Right lobe of liver (tissue), 6 donors: ENCODE measurements around the gene STAT3. TPM values are rescaled to one million over a fixed set of nuclear protein-coding genes. Genes with fewer than 3 reads are reported as not detected.

Experiments
- ATAC-seq, 4 donors: fragments of 200-7000 bp; cut with Tn5 transposase; one replicate each; pipeline ENCODE4 v1.9.1; 2020; ENCODE audit warnings: mild to moderate bottlenecking in 4 of 4, moderate library complexity in 4 of 4
- DNase-seq, 3 donors: peaks; one replicate each; pipeline ENCODE4 v3.0.0-alpha.2; 2020
- H3K27ac ChIP-seq, 3 donors: fragments of 200-600 bp; one replicate each; pipeline ENCODE4 v1.8.0; 2022
- H3K27me3 ChIP-seq, 2 donors: fragments of 200-600 bp; one replicate each; pipeline ENCODE4 v1.8.0; 2022
- H3K36me3 ChIP-seq, 4 donors: fragments of 200-600 bp; sonication (generic) in 1 of 4; one replicate each; pipeline versions ENCODE4 v1.5.1 to v1.8.0; 2017 to 2022; ENCODE audit warnings: control low read depth in 1 of 4
- H3K4me1 ChIP-seq, 4 donors: fragments of 200-600 bp; sonication (generic) in 1 of 4; one replicate each; pipeline versions ENCODE4 v1.5.1 to v1.8.0; 2017 to 2022; ENCODE audit warnings: control low read depth in 1 of 4
- H3K4me3 ChIP-seq, 3 donors: fragments of 200-600 bp; one replicate each; pipeline ENCODE4 v1.8.0; 2022
- H3K9me3 ChIP-seq, 4 donors: fragments of 200-600 bp; sonication (generic) in 1 of 4; one replicate each; pipeline versions ENCODE4 v1.5.1 to v1.8.0; 2017 to 2022; ENCODE audit warnings: control low read depth in 1 of 4
- POLR2A ChIP-seq: fragments of 450-650 bp; IDR thresholded peaks from one replicate; pipeline ENCODE4 v1.6.1; 2017; ENCODE audit warnings: antibody characterized with exemption, mild to moderate bottlenecking
- WGBS: methylation state at CpG from one replicate; pipeline ENCODE4 v1.1.6; 2018; ENCODE audit warnings: low coverage, low lambda C conversion rate; ENCODE audit not compliant: insufficient coverage; ENCODE audit errors: missing lambda C conversion rate; 5-methylcytosine and 5-hydroxymethylcytosine counted together
- intact Hi-C, 2 donors: fragments of 100-400 bp; cut with DNase I; formaldehyde crosslinking; loops; one replicate each; pipeline versions ENCODE4 v1.11.2 to v1.14.1; 2022
- total RNA-seq, 6 experiments: library from RNA; depleted of rRNA in 2 of 6; stranded (reverse); fragments of >200 nt in 2 of 6; fragmentation: NEBNext Ultra II Directional in 3 of 6; extraction: Animal tissue kit (Norgen Biotek cat#: 25700) in 3 of 6; gene quantifications; one replicate each; pipeline versions ENCODE4 v1.1.0 to v1.2.4, GENCODE V29; 2016 to 2023
- TF ChIP-seq, protein P1 (sequence below), 4 donors: fragments of 200-600 bp in 3 of 4; fragments of 450-650 bp in 1 of 4; IDR thresholded peaks; one replicate each; pipeline versions ENCODE4 v1.5.1 to v1.8.0; 2016 to 2022; ENCODE audit warnings: antibody characterized with exemption in 4 of 4, mild to moderate bottlenecking in 2 of 4
- donor health status: DM: no; HTN: yes; CAD: no.
- donor health status: DM: no; HTN: no; CAD: no.
- donor health status: DM: no; HTN: no; CAD: no.
- donor health status: DM: no; HTN: yes; CAD: no.
- donor health status: DM: no; HTN: yes; CAD: no.

Gene STAT3
- total RNA-seq, 6 experiments from 2014 or later = 108 to 267 (median 208) TPM

DNA sequence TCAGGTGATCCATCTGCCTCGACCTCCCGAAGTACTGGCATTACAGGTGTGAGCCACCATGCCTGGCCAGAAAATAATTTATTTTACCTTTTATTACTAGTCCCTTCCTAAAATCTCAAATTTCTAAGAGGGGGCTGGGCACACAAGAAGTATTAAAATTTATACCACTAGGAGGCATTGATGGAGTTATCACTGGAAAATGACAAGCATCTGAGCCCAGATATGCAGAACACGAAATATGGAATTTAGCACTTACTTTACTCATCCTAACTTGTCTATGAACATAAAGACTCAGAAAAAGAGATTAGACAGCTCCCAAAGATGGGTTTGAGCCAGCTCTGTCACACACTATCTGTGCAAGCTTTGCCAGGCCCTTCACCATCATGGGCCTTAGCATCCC lies 53.6 kb downstream of the STAT3 start:
- H3K4me1 ChIP-seq = no peaks in the 10 kb centered on the region
- intact Hi-C loops = loop anchor here in 1 of 2 donors (10.0 kb wide), 1 partner anchor 150 kb away; no protein-coding TSS in a partner anchor
- WGBS = 80% methylated on average over 3 of the region's 3 CpGs
- peaks cover 41 to 94% (median 67%) of the 10 kb centered on the region in 4 donors for H3K36me3 ChIP-seq
- H3K27ac ChIP-seq = no peak overlapping the region
- DNase-seq (no peak), ATAC-seq (no peak)
- no peak for TF ChIP-seq POLR2A
- TF ChIP-seq, protein P1, sequence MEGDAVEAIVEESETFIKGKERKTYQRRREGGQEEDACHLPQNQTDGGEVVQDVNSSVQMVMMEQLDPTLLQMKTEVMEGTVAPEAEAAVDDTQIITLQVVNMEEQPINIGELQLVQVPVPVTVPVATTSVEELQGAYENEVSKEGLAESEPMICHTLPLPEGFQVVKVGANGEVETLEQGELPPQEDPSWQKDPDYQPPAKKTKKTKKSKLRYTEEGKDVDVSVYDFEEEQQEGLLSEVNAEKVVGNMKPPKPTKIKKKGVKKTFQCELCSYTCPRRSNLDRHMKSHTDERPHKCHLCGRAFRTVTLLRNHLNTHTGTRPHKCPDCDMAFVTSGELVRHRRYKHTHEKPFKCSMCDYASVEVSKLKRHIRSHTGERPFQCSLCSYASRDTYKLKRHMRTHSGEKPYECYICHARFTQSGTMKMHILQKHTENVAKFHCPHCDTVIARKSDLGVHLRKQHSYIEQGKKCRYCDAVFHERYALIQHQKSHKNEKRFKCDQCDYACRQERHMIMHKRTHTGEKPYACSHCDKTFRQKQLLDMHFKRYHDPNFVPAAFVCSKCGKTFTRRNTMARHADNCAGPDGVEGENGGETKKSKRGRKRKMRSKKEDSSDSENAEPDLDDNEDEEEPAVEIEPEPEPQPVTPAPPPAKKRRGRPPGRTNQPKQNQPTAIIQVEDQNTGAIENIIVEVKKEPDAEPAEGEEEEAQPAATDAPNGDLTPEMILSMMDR (IDR thresholded peaks at IDR 0.05) = peak in 3 of 4 donors; percentile 2 to 11 (median 8)
- no peaks in the 10 kb centered on the region for H3K9me3 ChIP-seq
- H3K27me3 ChIP-seq = no peaks in the 10 kb centered on the region
- H3K4me3 ChIP-seq = no peak overlapping the region

DNA sequence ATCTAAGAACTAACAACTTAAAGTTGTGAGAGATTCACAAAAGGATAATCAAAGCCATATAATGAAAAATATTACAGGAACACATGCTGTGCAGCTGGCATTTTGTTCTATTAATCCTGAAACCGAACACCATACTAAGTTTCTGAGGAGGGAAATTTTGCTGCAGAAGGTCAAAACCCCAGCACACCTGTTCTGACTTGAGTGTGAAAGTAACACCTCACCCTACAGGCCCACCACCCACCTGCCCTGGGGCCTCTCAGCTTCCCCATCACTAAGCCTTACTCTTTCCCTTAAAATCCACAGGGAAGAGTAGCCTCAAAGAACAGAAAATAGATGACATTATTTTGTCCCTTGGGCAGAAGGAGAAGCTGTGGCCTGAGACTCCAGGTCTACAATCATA lies 55.2 kb downstream of the STAT3 start:
- intact Hi-C loops = loop anchor here in 1 of 2 donors (10.0 kb wide), 1 partner anchor 152 kb away; no protein-coding TSS in a partner anchor
- 88% methylated on average over 1 of the region's 1 CpG for WGBS
- Histone ChIP-seq H3K4me1 (no peaks in the 10 kb centered on the region), H3K27ac (no peak overlapping the region), H3K36me3 (peaks cover 40 to 97% (median 66%) of the 10 kb centered on the region in 4 donors), H3K27me3 (no peaks in the 10 kb centered on the region), H3K9me3 (no peaks in the 10 kb centered on the region), H3K4me3 (no peak overlapping the region)
- TF ChIP-seq, protein P1 (IDR thresholded peaks at IDR 0.05) = no peak
- TF ChIP-seq POLR2A = no peak
- DNase-seq (no peak), ATAC-seq (peak in 1 of 4 donors; percentile 20)

DNA sequence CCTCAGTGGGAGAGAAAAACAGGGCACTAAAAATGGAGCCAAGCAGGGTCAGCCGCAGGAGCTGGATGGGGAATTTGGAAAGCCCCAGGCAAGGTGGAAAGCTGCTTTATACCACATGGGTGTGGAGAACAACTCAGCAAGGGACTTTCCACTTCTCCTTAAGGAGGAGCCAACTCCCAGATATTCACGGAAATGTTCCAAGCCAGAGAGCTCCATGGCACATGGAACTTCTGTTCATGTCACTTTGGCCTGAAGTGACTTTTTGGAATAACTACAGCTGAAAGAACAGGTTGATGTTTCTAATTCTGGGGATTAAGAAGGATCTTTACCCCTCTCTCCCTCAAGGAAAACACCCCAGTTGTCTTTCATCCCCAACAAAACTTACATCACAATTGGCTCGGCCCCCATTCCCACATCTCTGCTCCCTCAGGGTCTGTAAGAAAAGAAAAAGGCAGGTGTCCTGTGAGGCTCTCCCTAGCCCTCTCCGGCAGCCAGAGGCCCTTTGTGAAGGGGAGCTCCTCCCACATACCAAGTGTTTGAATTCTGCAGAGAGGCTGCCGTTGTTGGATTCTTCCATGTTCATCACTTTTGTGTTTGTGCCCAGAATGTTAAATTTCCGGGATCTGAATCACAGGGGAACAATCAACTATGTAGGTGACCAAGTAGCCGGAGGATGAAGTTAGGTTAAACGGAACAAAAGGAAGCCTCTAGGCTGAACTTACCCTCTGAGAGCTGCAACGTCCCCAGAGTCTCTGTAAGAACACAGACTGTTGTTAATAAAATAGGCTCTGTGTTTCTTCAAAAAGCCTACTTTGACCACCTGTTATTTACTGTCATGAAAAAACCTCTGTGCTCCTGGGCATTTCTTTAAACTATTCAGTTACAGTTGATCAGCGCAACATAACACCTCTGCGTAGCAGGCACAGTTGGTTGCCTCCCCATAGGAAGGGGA lies 58.9 kb downstream of the STAT3 start:
- Histone ChIP-seq H3K9me3 (no peaks in the 10 kb centered on the region), H3K4me3 (no peak overlapping the region), H3K27ac (no peak overlapping the region), H3K4me1 (no peaks in the 10 kb centered on the region), H3K27me3 (no peaks in the 10 kb centered on the region), H3K36me3 (peaks cover 23 to 100% (median 66%) of the 10 kb centered on the region in 4 donors)
- DNase-seq = no peak
- WGBS = 60% methylated on average over 10 of the region's 11 CpGs
- ATAC-seq = peak in 2 of 4 donors; percentile 25 to 26
- intact Hi-C loops = loop anchor here in 1 of 2 donors (10.0 kb wide), 1 partner anchor 186 kb away; no protein-coding TSS in a partner anchor
- TF ChIP-seq, protein P1 (IDR thresholded peaks at IDR 0.05) = no peak
- no peak for TF ChIP-seq POLR2A

DNA sequence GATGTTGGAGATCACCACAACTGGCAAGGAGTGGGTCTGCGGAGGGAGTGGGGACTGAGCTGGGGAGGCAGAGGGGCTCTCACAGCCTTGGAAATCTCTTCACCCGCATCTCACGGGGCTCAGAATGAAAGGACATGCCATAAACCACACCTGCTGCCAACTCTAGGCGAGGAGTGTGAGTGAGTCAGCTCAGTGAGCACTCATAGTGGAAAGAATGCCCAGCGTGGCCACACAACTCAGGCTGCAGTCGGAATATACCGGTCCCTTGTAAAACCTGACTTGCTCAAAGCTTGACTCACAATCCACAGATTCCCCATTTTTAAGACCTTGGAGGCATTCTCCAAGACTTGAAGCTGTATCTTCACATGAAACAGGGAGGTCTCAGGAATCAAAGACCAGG lies 63.2 kb downstream of the STAT3 start:
- no peaks in the 10 kb centered on the region for H3K9me3 ChIP-seq
- peaks cover 11 to 99% (median 63%) of the 10 kb centered on the region in 4 donors for H3K36me3 ChIP-seq
- H3K4me3 ChIP-seq = no peak overlapping the region
- H3K27me3 ChIP-seq = no peaks in the 10 kb centered on the region
- H3K27ac ChIP-seq = no peak overlapping the region
- whole genome bisulfite sequencing = 83% methylated on average over 2 of the region's 7 CpGs
- DNase-seq (no peak), ATAC-seq (no peak)
- intact Hi-C loops = loop anchor here in 1 of 2 donors (10.0 kb wide), 1 partner anchor 190 kb away; no protein-coding TSS in a partner anchor
- H3K4me1 ChIP-seq = no peaks in the 10 kb centered on the region
- TF ChIP-seq POLR2A = no peak
